ENCODE data around the gene RNU1-2. TPM values are rescaled to one million over a fixed set of nuclear protein-coding genes. Genes with fewer than 3 reads are reported as not detected.

Gene RNU1-2
- total RNA-seq, 1 donor from 2014 or later, result 3,564 TPM

GRCh38 chr1:16920951-16921350 is 25.2 kb downstream of the RNU1-2 start:
- no peak for DNase-seq (ENCODE audit: extremely low spot score, unreplicated experiment)
- Mint-ChIP-seq H3K4me3 (no peak overlapping the region), H3K9me3 (no peaks in the 10 kb centered on the region), H3K27me3 (no peaks in the 10 kb centered on the region), H3K36me3 (no peaks in the 10 kb centered on the region), H3K4me1 (ENCODE audit: unreplicated experiment) (peaks cover 26% of the 10 kb centered on the region), H3K27ac (no peak overlapping the region)
- TF ChIP-seq, protein P1, sequence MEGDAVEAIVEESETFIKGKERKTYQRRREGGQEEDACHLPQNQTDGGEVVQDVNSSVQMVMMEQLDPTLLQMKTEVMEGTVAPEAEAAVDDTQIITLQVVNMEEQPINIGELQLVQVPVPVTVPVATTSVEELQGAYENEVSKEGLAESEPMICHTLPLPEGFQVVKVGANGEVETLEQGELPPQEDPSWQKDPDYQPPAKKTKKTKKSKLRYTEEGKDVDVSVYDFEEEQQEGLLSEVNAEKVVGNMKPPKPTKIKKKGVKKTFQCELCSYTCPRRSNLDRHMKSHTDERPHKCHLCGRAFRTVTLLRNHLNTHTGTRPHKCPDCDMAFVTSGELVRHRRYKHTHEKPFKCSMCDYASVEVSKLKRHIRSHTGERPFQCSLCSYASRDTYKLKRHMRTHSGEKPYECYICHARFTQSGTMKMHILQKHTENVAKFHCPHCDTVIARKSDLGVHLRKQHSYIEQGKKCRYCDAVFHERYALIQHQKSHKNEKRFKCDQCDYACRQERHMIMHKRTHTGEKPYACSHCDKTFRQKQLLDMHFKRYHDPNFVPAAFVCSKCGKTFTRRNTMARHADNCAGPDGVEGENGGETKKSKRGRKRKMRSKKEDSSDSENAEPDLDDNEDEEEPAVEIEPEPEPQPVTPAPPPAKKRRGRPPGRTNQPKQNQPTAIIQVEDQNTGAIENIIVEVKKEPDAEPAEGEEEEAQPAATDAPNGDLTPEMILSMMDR (conservative IDR thresholded peaks at IDR 0.05), result no peak

GRCh38 chr1:16921391-16922185 is 25.8 kb downstream of the RNU1-2 start, which contains the start of gene CROCC:
TSS of gene CROCC (plus strand) at chr1:16921931. CDS start at chr1:16922019, 88 bp downstream.
- Mint-ChIP-seq H3K27ac (no peak within 1 kb of the TSS), H3K36me3 (no peaks in the 10 kb centered on the region), H3K4me1 (ENCODE audit: unreplicated experiment) (peaks cover 27% of the 10 kb centered on the region), H3K4me3 (peak within 1 kb of the TSS; percentile 68), H3K9me3 (no peaks in the 10 kb centered on the region), H3K27me3 (no peaks in the 10 kb centered on the region)
- TF ChIP-seq, protein P1 (conservative IDR thresholded peaks at IDR 0.05), result no peak
- no peak for DNase-seq (ENCODE audit: extremely low spot score, unreplicated experiment)

DNA sequence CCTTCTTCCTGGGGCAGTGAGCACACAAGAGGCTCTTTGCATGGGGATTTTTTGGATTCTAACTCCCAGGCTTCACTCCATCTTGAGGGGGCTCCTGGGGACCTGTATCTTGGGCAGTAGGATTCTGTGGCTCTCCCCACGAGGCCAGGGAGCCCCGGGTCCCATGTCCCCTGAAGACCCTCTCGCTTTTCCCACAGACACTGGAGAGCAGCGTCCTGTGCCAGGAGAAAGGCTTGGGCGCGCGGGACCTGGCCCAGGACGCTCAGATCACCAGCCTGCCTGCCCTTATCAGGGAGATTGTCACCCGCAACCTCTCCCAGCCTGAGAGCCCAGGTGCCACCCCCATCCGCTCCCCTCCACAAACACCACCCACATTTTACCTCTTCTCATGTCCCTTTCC is 26.7 kb downstream of the RNU1-2 start:
- Mint-ChIP-seq H3K4me1 (ENCODE audit: unreplicated experiment) (peaks cover 36% of the 10 kb centered on the region), H3K36me3 (no peaks in the 10 kb centered on the region), H3K9me3 (no peaks in the 10 kb centered on the region), H3K4me3 (no peak overlapping the region), H3K27ac (no peak overlapping the region), H3K27me3 (no peaks in the 10 kb centered on the region)
- TF ChIP-seq, protein P1 (conservative IDR thresholded peaks at IDR 0.05), result no peak
- DNase-seq (ENCODE audit: extremely low spot score, unreplicated experiment), result no peak

- H3K4me1 Mint-ChIP-seq (ENCODE audit: unreplicated experiment), result peaks cover 37% of the 10 kb centered on the region
- no peak overlapping the region for H3K4me3 Mint-ChIP-seq
- TF ChIP-seq, protein P1 (conservative IDR thresholded peaks at IDR 0.05), result no peak
- H3K9me3 Mint-ChIP-seq, result no peaks in the 10 kb centered on the region
- H3K27ac Mint-ChIP-seq, result no peak overlapping the region
- H3K36me3 Mint-ChIP-seq, result no peaks in the 10 kb centered on the region
- no peak for DNase-seq (ENCODE audit: extremely low spot score, unreplicated experiment)
- H3K27me3 Mint-ChIP-seq, result no peaks in the 10 kb centered on the region
Observed at GRCh38 chr1:16922885-16923431, 27.2 kb downstream of the RNU1-2 start.

- Mint-ChIP-seq H3K9me3 (no peaks in the 10 kb centered on the region), H3K4me1 (ENCODE audit: unreplicated experiment) (peaks cover 40% of the 10 kb centered on the region), H3K27me3 (no peaks in the 10 kb centered on the region), H3K27ac (peak overlapping the region; percentile 58), H3K4me3 (no peak overlapping the region), H3K36me3 (no peaks in the 10 kb centered on the region)
- TF ChIP-seq, protein P1 (conservative IDR thresholded peaks at IDR 0.05), result no peak
- DNase-seq (ENCODE audit: extremely low spot score, unreplicated experiment), result no peak
Observed at GRCh38 chr1:16924216-16924918, 28.6 kb downstream of the RNU1-2 start.

Measured in type B pancreatic cell (in vitro differentiated cells).